ENCODE results near the gene LYPD3.

DNA sequence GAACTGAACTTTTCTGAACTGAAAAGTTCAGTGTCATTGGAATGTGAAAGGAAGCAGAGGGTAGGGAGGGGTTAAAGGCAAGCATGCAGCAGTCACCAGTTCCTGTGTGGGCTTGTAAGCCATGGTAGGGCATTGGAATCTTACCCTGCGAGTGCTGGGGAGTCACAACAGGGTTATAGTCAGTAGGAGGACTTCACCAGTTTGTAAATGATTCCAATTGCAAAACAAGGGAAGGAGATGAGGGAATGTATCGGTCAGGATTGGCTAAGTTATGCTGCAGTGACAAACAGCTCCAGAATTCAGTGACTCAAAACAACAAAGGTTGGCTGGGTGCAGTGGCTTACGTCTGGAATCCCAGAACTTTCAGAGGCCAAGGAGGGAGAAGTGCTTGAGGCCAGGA is 12.8 kb downstream of the LYPD3 start:
- TF ChIP-seq POLR2A (IDR thresholded peaks at IDR 0.05): no peak
- TF ChIP-seq, protein P1, sequence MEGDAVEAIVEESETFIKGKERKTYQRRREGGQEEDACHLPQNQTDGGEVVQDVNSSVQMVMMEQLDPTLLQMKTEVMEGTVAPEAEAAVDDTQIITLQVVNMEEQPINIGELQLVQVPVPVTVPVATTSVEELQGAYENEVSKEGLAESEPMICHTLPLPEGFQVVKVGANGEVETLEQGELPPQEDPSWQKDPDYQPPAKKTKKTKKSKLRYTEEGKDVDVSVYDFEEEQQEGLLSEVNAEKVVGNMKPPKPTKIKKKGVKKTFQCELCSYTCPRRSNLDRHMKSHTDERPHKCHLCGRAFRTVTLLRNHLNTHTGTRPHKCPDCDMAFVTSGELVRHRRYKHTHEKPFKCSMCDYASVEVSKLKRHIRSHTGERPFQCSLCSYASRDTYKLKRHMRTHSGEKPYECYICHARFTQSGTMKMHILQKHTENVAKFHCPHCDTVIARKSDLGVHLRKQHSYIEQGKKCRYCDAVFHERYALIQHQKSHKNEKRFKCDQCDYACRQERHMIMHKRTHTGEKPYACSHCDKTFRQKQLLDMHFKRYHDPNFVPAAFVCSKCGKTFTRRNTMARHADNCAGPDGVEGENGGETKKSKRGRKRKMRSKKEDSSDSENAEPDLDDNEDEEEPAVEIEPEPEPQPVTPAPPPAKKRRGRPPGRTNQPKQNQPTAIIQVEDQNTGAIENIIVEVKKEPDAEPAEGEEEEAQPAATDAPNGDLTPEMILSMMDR (IDR thresholded peaks at IDR 0.05): no peak
